IMR-90 (cell line): ENCODE measurements around the gene IER5L.

Experiments used
- BHLHE40 ChIP-seq: fragments of 150-350 bp; IDR thresholded peaks from 2 replicates; pipeline ENCODE4 v1.6.1; 2016; ENCODE audit warnings: mild to moderate bottlenecking, low read depth, low read length
- CEBPB ChIP-seq: IDR thresholded peaks from 2 replicates; pipeline ENCODE4 v1.6.1; 2012; ENCODE audit warnings: low read depth, low read length, improper control_type of control experiment
- CTCF ChIP-seq: conservative IDR thresholded peaks from 2 replicates; pipeline ENCODE4 v1.5.1; 2012; ENCODE audit warnings: mild to moderate bottlenecking, low read depth, low read length, improper control_type of control experiment
- RCOR1 ChIP-seq: IDR thresholded peaks from 2 replicates; pipeline ENCODE4 v1.6.1; 2012; ENCODE audit warnings: mild to moderate bottlenecking, low read length, improper control_type of control experiment; ENCODE audit not compliant: insufficient replicate concordance

DNA sequence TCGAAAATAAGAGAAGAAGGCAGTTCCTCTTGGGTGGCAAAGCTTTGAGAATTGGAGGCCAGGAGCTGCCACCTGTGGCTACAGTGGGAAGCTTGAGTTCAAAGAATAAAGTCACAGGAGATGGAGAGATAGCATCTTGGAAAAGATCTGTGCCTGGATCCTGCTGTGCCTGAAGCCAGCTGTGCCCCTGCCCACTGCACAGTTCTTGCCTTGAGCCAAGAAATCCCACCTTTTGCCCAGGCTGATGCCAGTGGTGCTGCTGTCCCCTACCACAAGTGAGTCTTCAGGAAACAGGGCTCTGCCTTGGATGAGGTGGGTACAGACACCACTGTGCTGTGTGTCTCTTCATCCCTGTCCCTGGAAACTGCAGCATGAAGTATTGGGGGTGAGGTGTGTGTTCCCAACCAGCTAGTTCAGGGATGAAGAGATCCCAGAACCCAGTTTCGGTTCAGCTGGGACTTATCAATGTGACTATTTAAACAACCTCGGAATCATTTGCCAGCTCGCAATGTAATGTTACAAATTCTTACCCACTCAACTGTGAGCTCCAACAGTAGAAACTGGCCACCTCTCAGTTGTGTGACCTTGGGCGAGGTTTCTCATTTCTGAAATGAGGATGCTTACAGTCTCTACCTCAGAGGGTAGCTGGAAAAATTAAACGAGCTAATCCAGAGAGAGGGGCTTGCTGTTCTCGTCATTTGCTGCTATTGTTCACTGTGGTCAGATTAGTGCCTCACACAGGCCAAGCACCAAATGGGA, 5.9 kb downstream of the IER5L start:
- TF ChIP-seq CEBPB (no peak), CTCF (no peak), RCOR1 (no peak), BHLHE40 (no peak)
